ENCODE data around the gene CIPC.

DNA sequence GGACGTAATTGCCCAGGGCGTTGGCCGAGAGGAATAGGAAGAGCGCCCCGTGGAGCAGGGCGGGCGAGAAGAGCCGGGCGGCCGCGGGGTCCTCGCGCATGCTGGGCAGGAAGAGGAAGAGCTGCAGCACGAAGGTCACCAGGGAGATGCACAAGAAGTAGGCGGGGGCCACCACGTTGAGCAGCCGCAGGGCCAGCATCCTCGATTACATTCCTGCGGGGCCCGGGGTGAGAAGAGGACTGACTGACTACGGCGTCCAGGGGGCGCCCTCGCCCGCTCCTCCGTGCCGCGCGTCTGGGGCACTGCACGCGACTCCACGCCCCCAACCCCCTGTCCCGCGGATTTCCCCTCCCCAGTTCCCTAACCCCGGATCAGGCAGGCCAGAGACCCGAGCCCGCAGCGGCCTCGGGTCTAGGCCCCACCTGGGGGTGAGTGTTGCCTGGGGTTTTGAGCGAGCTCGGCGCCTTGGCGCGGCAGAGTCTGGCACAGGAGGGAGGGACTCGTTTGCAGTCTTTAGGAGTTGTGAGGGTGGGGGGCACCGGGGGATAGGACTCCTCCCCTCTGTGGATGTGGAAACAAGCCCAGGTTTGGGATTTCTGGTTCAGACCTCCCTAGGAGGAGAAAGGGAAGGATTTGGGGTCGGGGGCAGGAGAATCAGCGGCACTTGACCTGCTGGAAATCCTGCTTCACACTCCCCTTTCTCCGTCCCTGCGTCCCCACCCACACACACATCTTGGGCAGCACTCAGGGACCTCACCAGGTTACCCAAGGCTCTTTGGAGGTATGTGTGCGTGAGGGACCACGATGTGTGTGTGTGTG is 41.7 kb downstream of the CIPC start:
- TF ChIP-seq, protein P1, sequence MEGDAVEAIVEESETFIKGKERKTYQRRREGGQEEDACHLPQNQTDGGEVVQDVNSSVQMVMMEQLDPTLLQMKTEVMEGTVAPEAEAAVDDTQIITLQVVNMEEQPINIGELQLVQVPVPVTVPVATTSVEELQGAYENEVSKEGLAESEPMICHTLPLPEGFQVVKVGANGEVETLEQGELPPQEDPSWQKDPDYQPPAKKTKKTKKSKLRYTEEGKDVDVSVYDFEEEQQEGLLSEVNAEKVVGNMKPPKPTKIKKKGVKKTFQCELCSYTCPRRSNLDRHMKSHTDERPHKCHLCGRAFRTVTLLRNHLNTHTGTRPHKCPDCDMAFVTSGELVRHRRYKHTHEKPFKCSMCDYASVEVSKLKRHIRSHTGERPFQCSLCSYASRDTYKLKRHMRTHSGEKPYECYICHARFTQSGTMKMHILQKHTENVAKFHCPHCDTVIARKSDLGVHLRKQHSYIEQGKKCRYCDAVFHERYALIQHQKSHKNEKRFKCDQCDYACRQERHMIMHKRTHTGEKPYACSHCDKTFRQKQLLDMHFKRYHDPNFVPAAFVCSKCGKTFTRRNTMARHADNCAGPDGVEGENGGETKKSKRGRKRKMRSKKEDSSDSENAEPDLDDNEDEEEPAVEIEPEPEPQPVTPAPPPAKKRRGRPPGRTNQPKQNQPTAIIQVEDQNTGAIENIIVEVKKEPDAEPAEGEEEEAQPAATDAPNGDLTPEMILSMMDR (conservative IDR thresholded peaks at IDR 0.05; ENCODE audit: low read depth, low read length) = peak; percentile 92
- TF ChIP-seq EZH2 (IDR thresholded peaks at IDR 0.05; ENCODE audit: low read length, unreplicated experiment) (no peak), EZH2phosphoT487 (IDR thresholded peaks at IDR 0.05; ENCODE audit: borderline replicate concordance, low read length) (0 out of 2 replicates have a peak, but pooled peaks have one; percentile 26)
